SK-N-SH treated with all-trans-retinoic acid at 6 μM for 48 hours (cell line): ENCODE results near the gene MIER1.

Experiments used
- ATAC-seq: fragments of 200-7000 bp; cut with Tn5 transposase; 3 replicates; pipeline ENCODE4 v1.9.1; 2020; ENCODE audit warnings: mild to moderate bottlenecking, moderate library complexity
- ARNTL ChIP-seq: fragments of 450-650 bp; formaldehyde crosslinking; IDR thresholded peaks from 2 replicates; pipeline ENCODE4 v1.5.0; 2020; ENCODE audit warnings: low read depth, mild to moderate bottlenecking, moderate library complexity, borderline replicate concordance
- BACH2 ChIP-seq: fragments of 250-450 bp; sonication (Bioruptor Pico); IDR thresholded peaks from 2 replicates; pipeline ENCODE4 v1.9.0; 2021; ENCODE audit warnings: mild to moderate bottlenecking, borderline replicate concordance
- CREB5 ChIP-seq: fragments of 250-450 bp; sonication (Bioruptor Pico); IDR thresholded peaks from 2 replicates; pipeline ENCODE4 v1.5.1; 2020; ENCODE audit warnings: low read depth, mild to moderate bottlenecking, moderate library complexity
- CSDC2 ChIP-seq: fragments of 250-450 bp; sonication (Bioruptor Pico); IDR thresholded peaks from 2 replicates; pipeline ENCODE4 v1.5.0; 2020; ENCODE audit warnings: mild to moderate bottlenecking, moderate library complexity
- CSRNP3 ChIP-seq: fragments of 250-450 bp; sonication (Bioruptor Pico); IDR thresholded peaks from 2 replicates; pipeline ENCODE4 v1.5.1; 2021; ENCODE audit warnings: mild to moderate bottlenecking, moderate library complexity
- GLIS3 ChIP-seq: fragments of 250-450 bp; sonication (Bioruptor Pico); IDR thresholded peaks from 2 replicates; pipeline ENCODE4 v1.5.0; 2020; ENCODE audit warnings: mild to moderate bottlenecking, moderate library complexity
- ISL1 ChIP-seq: fragments of 250-450 bp; sonication (Bioruptor Pico); IDR thresholded peaks from 2 replicates; pipeline ENCODE4 v2.1.2; 2022; ENCODE audit warnings: mild to moderate bottlenecking, moderate library complexity
- OSR1 ChIP-seq: fragments of 250-450 bp; sonication (Bioruptor Pico); IDR thresholded peaks from 2 replicates; pipeline ENCODE4 v1.8.0; 2022; ENCODE audit warnings: moderate library complexity, mild to moderate bottlenecking, inconsistent platforms
- PATZ1 ChIP-seq: fragments of 250-450 bp; sonication (Bioruptor Pico); IDR thresholded peaks from 2 replicates; pipeline ENCODE4 v1.8.0; 2020; ENCODE audit warnings: mild to moderate bottlenecking, moderate library complexity, borderline replicate concordance
- RARB ChIP-seq: fragments of 250-450 bp; sonication (Bioruptor Pico); IDR thresholded peaks from 2 replicates; pipeline ENCODE4 v1.8.0; 2021; ENCODE audit warnings: mild to moderate bottlenecking, moderate library complexity
- SNAI2 ChIP-seq: fragments of 250-450 bp; sonication (Bioruptor Pico); IDR thresholded peaks from 2 replicates; pipeline ENCODE4 v1.5.0; 2020; ENCODE audit warnings: mild to moderate bottlenecking, moderate library complexity
- TOX ChIP-seq: fragments of 250-450 bp; sonication (Bioruptor Pico); IDR thresholded peaks from 2 replicates; pipeline ENCODE4 v1.8.0; 2021; ENCODE audit warnings: mild to moderate bottlenecking, moderate library complexity, borderline replicate concordance
- TSHZ2 ChIP-seq: fragments of 250-450 bp; sonication (Bioruptor Pico); IDR thresholded peaks from 2 replicates; pipeline ENCODE4 v1.5.0; 2020; ENCODE audit warnings: mild to moderate bottlenecking, moderate library complexity
- ZC3H10 ChIP-seq: fragments of 250-450 bp; sonication (Bioruptor Pico); IDR thresholded peaks from 2 replicates; pipeline ENCODE4 v1.5.1; 2021; ENCODE audit warnings: mild to moderate bottlenecking, moderate library complexity
- ZFP3 ChIP-seq: fragments of 250-450 bp; sonication (Bioruptor Pico); IDR thresholded peaks from 2 replicates; pipeline ENCODE4 v1.5.0; 2020; ENCODE audit warnings: mild to moderate bottlenecking, moderate library complexity
- ZFP30 ChIP-seq: fragments of 450-650 bp; formaldehyde crosslinking; IDR thresholded peaks from 2 replicates; pipeline ENCODE4 v1.5.0; 2022; ENCODE audit warnings: mild to moderate bottlenecking, moderate library complexity
- ZNF565 ChIP-seq: fragments of 450-650 bp; formaldehyde crosslinking; conservative IDR thresholded peaks from 2 replicates; pipeline ENCODE4 v1.5.0; 2020; ENCODE audit warnings: low read depth, mild to moderate bottlenecking, moderate library complexity
- ZNF70 ChIP-seq: fragments of 450-650 bp; formaldehyde crosslinking; IDR thresholded peaks from 2 replicates; pipeline ENCODE4 v1.5.0; 2020; ENCODE audit warnings: mild to moderate bottlenecking, moderate library complexity
- ZNF8 ChIP-seq: fragments of 450-650 bp; formaldehyde crosslinking; IDR thresholded peaks from 2 replicates; pipeline ENCODE4 v1.5.0; 2020; ENCODE audit warnings: mild to moderate bottlenecking, moderate library complexity

The MIER1 gene

GRCh38 chr1:66919828-66920227, 5.0 kb upstream of the MIER1 start:
- TF ChIP-seq CSDC2 (CRISPR knock-in tag): no peak
- TF ChIP-seq OSR1 (CRISPR knock-in tag): no peak
- no peak for TF ChIP-seq ARNTL (CRISPR knock-in tag)
- TF ChIP-seq RARB (CRISPR knock-in tag): no peak
- no peak for TF ChIP-seq CSRNP3 (CRISPR knock-in tag)
- TF ChIP-seq ISL1 (CRISPR knock-in tag): no peak
- no peak for TF ChIP-seq TSHZ2 (CRISPR knock-in tag)
- TF ChIP-seq ZFP30: no peak
- no peak for TF ChIP-seq SNAI2 (CRISPR knock-in tag)
- no peak for TF ChIP-seq BACH2 (CRISPR knock-in tag)
- TF ChIP-seq PATZ1: no peak
- no peak for TF ChIP-seq CREB5 (CRISPR knock-in tag)
- no peak for TF ChIP-seq TOX
- TF ChIP-seq ZNF565: no peak
- no peak for TF ChIP-seq ZNF8 (CRISPR knock-in tag)
- no peak for TF ChIP-seq ZC3H10 (CRISPR knock-in tag)
- TF ChIP-seq ZFP3: no peak
- TF ChIP-seq, all 23 proteins: peak for 0
- ATAC-seq: no peak

GRCh38 chr1:66920543-66920942, 4.2 kb upstream of the MIER1 start:
- no peak for ATAC-seq

More at GRCh38 chr1:66920543-66920942, 4.2 kb upstream of the MIER1 start:
- TF ChIP-seq CSRNP3 (CRISPR knock-in tag): no peak
- TF ChIP-seq ZC3H10 (CRISPR knock-in tag): no peak
- TF ChIP-seq ZNF8 (CRISPR knock-in tag): no peak
- no peak for TF ChIP-seq ZNF70 (CRISPR knock-in tag)
- no peak for TF ChIP-seq OSR1 (CRISPR knock-in tag)
- no peak for TF ChIP-seq GLIS3 (CRISPR knock-in tag)
- TF ChIP-seq CREB5 (CRISPR knock-in tag): no peak
- TF ChIP-seq ARNTL (CRISPR knock-in tag): no peak
- TF ChIP-seq PATZ1: no peak
- TF ChIP-seq BACH2 (CRISPR knock-in tag): no peak
- TF ChIP-seq, all 23 proteins: peak for 0
